Stimulated activated naive CD8-positive, alpha-beta T cell treated with anti-CD3 and anti-CD28 coated beads, Interleukin-15, amount 100 ng/mL, for 72 hours (primary cell): Measurements from ENCODE around the gene TCEANC2.
"Not testable (repeated sequence)": the region's sequence is repeated elsewhere in the genome, so short reads cannot be mapped to it uniquely, and the experiment has no call there.

Source experiments
- ATAC-seq: fragments of 150-1000 bp; cut with Tn5 transposase; 2 replicates; pipeline ENCODE4 v1.10.0; 2021; ENCODE audit warnings: mild to moderate bottlenecking, moderate library complexity
- DNase-seq, 2 donors: peaks; one replicate each; pipeline ENCODE4 v3.0.0; 2021 to 2022
- H3K27ac Mint-ChIP-seq, 2 donors: one replicate each; pipeline ENCODE4 v1.8.0; 2022; ENCODE audit warnings: mild to moderate bottlenecking in 2 of 2, mixed read lengths in 2 of 2, moderate library complexity in 2 of 2
- H3K27me3 Mint-ChIP-seq: one replicate; pipeline ENCODE4 v1.8.0; 2022; ENCODE audit warnings: mixed read lengths
- H3K4me1 Mint-ChIP-seq: one replicate; pipeline ENCODE4 v1.8.0; 2022; ENCODE audit warnings: mild to moderate bottlenecking, mixed read lengths
- H3K4me3 Mint-ChIP-seq, 2 donors: one replicate each; pipeline ENCODE4 v1.8.0; 2022; ENCODE audit warnings: mild to moderate bottlenecking in 2 of 2, mixed read lengths in 2 of 2, moderate library complexity in 1 of 2
- H3K9me3 Mint-ChIP-seq, 2 donors: one replicate each; pipeline ENCODE4 v1.8.0; 2022; ENCODE audit warnings: mixed read lengths in 2 of 2

The TCEANC2 gene

DNA sequence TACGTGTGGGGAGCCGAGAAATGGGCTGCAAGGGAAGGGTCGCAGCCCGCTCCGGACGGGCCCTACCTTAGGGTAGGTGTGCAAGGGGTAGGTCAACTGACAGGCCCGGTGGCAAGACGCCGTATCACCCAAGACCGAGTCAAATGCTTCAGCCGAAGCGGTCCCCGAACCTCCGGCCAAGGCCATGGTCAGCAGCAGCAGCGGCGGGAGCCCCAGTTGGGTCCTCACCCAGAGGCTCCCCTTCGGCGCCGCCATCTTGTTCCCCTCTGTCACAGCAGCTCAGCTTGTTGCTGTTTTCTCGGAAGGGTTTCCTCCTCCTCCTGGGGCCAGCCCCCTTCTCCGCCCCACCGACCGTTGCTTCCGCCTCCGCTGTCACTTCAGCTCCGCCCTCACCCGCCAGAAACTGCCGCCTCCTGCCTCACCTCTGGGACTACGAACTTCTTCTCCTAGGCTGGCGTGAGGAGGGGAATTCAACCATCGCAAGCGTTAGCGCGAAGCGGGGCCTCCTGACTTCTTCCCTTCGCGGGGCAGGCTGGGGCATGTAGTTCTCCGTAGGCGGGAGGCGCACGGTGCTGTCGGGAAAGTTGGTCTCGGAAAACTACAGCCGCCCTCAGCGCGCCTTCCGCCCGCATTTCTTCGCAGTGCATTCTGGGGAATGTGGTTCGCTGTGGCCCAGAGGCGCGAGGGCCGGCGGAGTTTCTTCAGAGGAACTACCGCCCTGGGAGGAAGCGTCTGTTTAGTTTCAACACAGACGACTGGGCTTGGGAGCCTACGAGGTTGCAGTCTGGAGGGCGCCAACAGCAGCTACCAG lies at the start of gene TCEANC2, which contains the start of gene TMEM59:
Gene TCEANC2, plus strand, starts transcription at position 675 of the 811 bp plus-strand sequence. CDS start 815 bp downstream, outside the sequence.
Gene TMEM59, minus strand, starts transcription at position 271 of the 811 bp plus-strand sequence. Its CDS starts 16 bp downstream, at position 255.
- ATAC-seq: peak; percentile 97
- no peak within 1 kb of the TSS for H3K4me3 Mint-ChIP-seq
- H3K9me3 Mint-ChIP-seq: no peaks in the 10 kb centered on the region
- peaks cover 35% of the 10 kb centered on the region for H3K4me1 Mint-ChIP-seq
- no peak within 1 kb of the TSS for H3K27ac Mint-ChIP-seq
- H3K27me3 Mint-ChIP-seq: no peaks in the 10 kb centered on the region
- DNase-seq: peak; percentile 98 to 99

DNA sequence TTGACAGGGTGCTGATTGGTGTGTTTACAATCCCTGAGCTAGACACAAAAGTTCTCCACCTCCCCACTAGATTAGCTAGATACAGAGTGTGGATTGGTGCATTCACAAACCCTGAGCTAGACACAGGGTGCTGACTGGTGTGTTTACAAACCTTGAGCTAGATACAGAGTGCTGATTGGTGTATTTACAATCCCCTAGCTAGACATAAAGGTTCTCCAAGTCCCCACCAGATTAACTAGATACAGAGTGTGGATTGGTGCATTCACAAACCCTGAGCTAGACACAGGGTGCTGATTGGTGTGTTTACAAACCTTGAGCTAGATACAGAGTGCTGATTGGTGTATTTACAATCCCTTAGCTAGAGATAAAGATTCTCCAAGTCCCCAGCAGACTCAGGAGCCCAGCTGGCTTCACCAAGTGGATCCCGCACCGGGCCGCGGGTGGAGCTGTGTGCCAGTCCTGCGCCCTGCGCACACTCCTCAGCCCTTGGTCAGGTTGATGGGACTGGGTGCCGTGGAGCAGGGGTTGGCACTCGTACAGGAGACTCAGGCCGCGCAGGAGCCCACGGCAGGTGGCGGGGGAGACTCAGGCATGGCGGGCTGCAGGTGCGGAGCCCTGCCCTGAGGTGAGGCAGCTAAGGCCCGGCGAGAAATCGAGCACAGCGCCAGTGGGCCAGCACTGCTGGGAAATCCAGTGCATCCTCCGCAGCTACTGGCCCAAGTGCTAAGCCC lies 49.5 kb upstream of the TCEANC2 start:
- not testable (repeated sequence) for H3K4me1 Mint-ChIP-seq, H3K4me3 Mint-ChIP-seq, H3K27ac Mint-ChIP-seq, DNase-seq, H3K9me3 Mint-ChIP-seq, ATAC-seq
- H3K27me3 Mint-ChIP-seq: peaks cover 18% of the 10 kb centered on the region

DNA sequence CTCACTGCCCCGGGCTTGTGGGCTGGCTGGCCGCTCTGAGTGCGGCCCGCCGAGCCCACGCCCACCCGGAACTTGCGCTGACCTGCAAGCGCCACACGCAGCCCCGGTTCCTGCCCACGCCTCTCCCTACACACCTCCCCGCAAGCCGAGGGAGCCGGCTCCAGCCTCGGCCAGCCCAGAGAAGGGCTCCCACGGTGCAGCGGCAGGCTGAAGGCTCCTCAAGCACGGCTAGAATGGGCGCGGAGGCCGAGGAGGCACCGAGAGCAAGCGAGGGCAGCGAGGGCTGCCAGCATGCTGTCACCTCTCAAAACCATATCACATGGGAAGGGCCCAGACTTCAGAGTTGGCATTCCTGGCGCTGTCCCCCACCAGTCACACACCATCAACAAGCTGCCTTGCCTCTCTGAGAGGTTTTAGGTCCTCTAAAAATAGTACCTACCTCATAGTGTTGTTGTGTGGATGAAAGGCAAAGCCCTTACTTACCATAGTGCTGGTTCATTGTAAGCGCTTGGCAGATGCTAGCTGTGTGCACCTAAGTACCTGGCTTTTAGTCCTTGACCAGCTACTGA lies 48.8 kb upstream of the TCEANC2 start:
- ATAC-seq: no peak
- H3K27ac Mint-ChIP-seq: no peak overlapping the region
- H3K4me3 Mint-ChIP-seq: no peak overlapping the region
- peaks cover 18% of the 10 kb centered on the region for H3K27me3 Mint-ChIP-seq
- no peaks in the 10 kb centered on the region for H3K9me3 Mint-ChIP-seq
- no peak for DNase-seq
- no peaks in the 10 kb centered on the region for H3K4me1 Mint-ChIP-seq

DNA sequence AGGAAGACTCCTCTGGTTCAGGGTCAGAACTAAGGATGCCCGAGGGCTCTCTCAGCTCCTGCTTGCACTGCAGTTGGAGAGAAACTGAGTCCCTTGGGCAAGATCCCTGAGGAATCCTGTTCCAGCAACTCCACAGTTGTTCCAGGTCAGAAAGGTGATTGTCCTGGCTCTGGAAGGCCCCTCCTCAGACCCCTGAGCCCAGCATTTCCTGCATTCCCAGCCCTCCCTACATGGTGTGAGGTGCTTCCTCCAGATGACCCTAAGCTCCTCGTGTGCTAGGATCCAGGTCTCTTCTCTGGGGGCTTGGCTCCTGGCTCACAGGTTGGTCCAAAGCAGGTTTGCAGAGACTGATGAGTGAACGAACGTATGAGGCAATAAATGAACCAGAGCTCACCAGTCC lies 46.9 kb upstream of the TCEANC2 start:
- DNase-seq: no peak
- ATAC-seq: no peak
- H3K4me1 Mint-ChIP-seq: no peaks in the 10 kb centered on the region
- H3K27ac Mint-ChIP-seq: no peak overlapping the region
- H3K4me3 Mint-ChIP-seq: no peak overlapping the region
- H3K27me3 Mint-ChIP-seq: peaks cover 28% of the 10 kb centered on the region
- no peaks in the 10 kb centered on the region for H3K9me3 Mint-ChIP-seq

DNA sequence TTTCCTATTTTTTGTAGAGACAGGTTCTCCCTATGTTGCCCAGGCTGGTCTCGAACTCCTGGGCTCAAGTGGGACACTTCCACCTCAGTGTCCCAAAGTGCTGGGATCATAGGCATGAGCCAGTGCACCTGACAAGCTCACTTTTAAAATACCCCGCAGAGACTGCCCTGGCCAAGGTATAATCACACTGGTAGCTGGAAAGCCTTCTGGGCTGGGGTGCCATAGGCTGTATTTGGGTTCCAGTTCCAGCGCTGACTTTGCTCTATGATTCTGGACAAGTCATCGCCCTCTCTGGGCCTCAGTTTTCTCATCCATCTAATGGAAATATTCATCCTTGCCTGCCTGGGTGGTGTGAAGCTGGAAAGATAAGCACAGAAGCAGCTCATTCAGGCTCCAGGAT lies 45.8 kb upstream of the TCEANC2 start:
- no peaks in the 10 kb centered on the region for H3K9me3 Mint-ChIP-seq
- no peak for ATAC-seq
- no peak for DNase-seq
- H3K4me3 Mint-ChIP-seq: no peak overlapping the region
- H3K4me1 Mint-ChIP-seq: no peaks in the 10 kb centered on the region
- peaks cover 29% of the 10 kb centered on the region for H3K27me3 Mint-ChIP-seq
- H3K27ac Mint-ChIP-seq: no peak overlapping the region

DNA sequence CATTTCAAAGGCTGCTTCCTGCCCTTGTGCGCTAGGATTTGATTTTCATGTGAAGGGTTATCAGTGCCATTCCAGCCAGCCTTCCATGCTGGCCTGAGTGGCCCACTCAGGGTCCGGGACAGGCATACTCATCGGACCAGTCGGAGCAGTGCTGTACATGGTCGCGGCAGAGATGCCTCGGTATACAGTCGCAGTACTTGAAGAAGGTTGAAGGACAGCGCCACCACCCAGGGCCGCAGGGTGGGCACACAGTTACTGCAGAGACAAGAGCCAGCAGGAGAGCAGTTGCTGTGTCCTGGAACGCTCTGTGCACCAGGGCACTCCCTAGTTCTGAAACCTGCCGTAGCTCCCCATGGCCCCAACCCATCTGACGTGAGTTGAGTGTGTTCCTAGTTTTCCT lies 44.5 kb upstream of the TCEANC2 start:
- no peaks in the 10 kb centered on the region for H3K9me3 Mint-ChIP-seq
- H3K27ac Mint-ChIP-seq: no peak overlapping the region
- no peak for ATAC-seq
- peaks cover 33% of the 10 kb centered on the region for H3K27me3 Mint-ChIP-seq
- H3K4me1 Mint-ChIP-seq: no peaks in the 10 kb centered on the region
- no peak overlapping the region for H3K4me3 Mint-ChIP-seq
- DNase-seq: no peak

DNA sequence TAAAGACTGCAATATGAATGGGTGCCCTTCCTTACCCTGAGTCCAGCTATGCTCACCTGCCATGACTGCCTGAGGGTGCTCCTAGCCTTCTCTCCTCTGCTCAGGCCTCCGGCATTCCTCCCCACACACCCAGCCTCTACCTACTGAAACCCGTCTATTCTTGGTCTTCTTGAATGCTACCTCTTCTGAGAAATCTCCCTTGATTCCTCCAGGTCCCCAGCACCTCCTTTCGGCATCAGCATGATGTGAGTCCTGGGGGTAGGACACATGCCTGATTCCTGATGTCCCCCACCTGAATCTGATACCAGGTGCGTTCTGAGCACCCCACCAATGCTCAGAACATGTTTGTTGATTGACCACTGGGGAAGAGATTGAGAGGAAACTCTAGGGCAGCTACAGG lies 44.0 kb upstream of the TCEANC2 start:
- Mint-ChIP-seq H3K4me1 (no peaks in the 10 kb centered on the region), H3K9me3 (no peaks in the 10 kb centered on the region)

DNA sequence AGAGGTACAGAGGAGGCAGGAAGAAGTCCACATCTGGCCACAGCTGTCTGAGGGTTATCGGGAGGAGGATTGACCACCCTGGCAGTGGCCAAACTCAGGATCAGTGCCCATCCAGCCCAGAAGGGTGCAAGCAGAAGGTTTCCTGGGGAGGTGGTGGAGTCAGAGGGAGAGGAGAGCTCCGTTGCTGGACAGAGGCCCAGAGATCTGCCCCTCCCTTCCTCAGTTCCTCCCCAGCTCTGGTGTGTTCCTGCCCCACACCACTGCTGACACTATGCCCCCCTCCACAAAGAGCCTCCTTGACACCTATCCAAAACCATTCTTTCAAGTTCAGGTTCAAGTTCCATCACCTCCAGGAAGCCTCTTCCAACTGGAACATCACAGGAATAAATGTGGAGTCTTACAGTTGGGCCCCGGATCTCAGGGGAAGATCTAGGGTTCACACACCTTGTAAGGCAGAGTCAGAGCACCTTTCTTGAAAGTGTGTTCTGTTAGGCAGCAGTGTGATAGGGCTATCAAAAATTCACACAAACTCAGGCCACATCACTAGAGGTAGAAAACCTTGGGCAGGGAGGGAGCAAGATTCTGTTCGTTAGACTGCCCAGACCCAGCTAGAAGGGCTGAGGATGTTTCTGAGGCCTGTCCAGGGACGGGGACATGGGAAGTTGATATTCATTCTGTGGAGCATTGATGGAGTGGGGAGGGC lies 42.8 kb upstream of the TCEANC2 start:
- no peak for DNase-seq
- Mint-ChIP-seq H3K9me3 (no peaks in the 10 kb centered on the region), H3K27ac (peak overlapping the region in 1 of 2 donors; percentile 12), H3K4me3 (no peak overlapping the region), H3K27me3 (peaks cover 35% of the 10 kb centered on the region), H3K4me1 (no peaks in the 10 kb centered on the region)
- no peak for ATAC-seq

More for the DNA sequence above, 44.0 kb upstream of the TCEANC2 start:
- H3K4me3 Mint-ChIP-seq: no peak overlapping the region
- no peak overlapping the region for H3K27ac Mint-ChIP-seq
- H3K27me3 Mint-ChIP-seq: peaks cover 35% of the 10 kb centered on the region
- DNase-seq (no peak), ATAC-seq (no peak)

DNA sequence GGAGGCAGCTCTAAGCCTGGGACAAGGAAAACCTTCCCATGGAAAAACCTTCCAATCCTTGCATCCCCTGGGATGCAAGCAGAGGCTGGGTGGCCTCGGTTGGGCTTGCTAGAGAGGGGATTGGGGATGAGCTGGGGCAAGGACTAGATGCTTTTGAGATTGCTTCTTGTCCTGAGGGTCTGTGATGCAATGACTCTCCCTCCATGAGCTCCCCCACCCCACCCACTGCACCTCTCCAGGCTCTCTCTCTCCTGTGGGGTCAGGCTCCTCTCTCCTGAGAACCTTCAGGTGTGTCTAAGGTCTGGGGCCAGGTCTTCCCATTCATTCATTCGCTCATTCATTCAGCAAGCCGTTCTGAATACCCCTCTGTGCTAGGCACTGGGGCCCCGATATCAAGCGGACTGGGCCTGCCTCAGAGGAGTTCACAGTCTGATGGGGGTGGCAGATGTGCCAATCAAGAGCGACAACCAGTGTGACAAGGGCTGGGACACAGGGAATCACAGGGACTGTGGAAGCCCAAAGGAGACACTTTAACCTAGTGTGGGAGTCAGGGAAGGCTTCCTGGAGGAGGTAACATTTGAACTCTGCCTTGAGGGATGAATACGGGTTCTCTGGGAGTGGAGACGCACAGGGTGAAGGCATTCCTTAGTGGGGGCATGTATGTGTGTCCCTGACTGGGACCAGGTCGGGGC lies 41.9 kb upstream of the TCEANC2 start:
- ATAC-seq (no peak), DNase-seq (no peak)
- Mint-ChIP-seq H3K9me3 (no peaks in the 10 kb centered on the region), H3K4me3 (no peak overlapping the region), H3K4me1 (no peaks in the 10 kb centered on the region), H3K27me3 (peaks cover 30% of the 10 kb centered on the region), H3K27ac (no peak overlapping the region)

DNA sequence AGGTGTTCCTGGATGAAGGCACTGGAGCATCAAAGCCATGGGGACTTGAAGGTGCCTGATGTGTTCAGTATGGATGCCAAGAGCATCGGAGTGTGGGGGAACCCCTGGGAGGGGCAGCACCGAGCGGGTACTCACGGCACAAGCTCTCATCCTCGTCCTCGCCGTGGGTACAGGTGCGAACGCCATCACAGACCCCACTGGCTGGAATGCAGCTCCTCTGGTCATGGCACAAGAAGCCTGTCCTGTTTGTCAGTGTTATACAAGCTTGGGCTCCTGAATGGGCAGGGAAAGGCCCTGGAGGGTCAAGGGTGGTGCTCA lies 41.4 kb upstream of the TCEANC2 start:
- ATAC-seq (no peak), DNase-seq (no peak)
- no peak overlapping the region for H3K27ac Mint-ChIP-seq
- no peaks in the 10 kb centered on the region for H3K4me1 Mint-ChIP-seq
- H3K27me3 Mint-ChIP-seq: peaks cover 25% of the 10 kb centered on the region
- H3K9me3 Mint-ChIP-seq: no peaks in the 10 kb centered on the region
- no peak overlapping the region for H3K4me3 Mint-ChIP-seq

DNA sequence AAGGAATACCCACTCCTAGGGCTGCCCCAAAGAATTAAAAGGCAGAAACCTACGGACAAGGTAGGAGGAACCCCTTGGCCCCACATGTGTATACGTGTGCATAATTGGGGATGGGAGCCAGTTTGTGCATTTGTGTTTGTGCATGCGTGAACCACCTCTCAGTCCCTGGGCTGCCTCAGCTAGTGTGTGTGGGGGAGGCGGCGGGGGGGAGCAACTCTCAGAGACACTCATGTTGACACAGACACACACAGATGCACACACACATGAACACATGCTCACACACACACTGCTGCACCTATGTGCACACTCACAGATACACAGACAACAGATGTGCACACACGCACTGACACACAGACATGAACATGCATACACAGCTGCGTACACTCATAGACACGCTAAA lies 40.5 kb upstream of the TCEANC2 start:
- DNase-seq: no peak
- Mint-ChIP-seq H3K4me3 (no peak overlapping the region), H3K27ac (no peak overlapping the region), H3K9me3 (no peaks in the 10 kb centered on the region), H3K27me3 (peaks cover 25% of the 10 kb centered on the region), H3K4me1 (no peaks in the 10 kb centered on the region)
- no peak for ATAC-seq

DNA sequence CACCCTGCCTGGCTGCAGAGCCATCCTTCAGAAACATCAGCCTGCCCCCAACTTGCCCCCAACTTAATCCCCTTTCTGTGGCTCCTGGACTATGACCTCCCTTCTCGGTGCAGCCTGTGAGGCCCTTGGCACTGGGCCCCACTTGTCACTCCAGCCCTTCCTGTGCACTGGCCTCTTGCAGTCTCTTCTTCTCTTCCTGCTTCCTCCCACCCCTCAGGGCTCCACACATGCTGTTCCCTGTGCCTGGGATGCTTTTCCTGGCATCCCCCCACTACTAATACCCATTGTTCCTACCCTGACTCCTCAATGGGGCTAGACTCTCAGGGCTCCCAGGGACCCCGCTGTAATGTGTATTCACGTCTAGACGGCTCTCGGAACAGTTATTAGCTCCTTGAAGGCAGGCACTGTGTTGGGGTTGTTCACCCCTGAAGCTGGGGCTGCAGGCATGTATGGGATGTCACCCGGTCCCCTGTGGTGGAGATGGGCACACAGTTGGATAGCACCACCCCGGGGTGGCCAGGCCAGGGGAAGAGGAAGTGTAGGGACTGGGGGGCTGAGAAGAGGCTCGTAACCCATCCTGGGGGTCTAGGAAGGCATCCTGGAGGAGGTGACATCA lies 39.9 kb upstream of the TCEANC2 start:
- Mint-ChIP-seq H3K27ac (peak overlapping the region in 1 of 2 donors; percentile 92), H3K27me3 (peaks cover 25% of the 10 kb centered on the region), H3K4me3 (no peak overlapping the region), H3K4me1 (no peaks in the 10 kb centered on the region), H3K9me3 (no peaks in the 10 kb centered on the region)
- ATAC-seq (no peak), DNase-seq (no peak)

DNA sequence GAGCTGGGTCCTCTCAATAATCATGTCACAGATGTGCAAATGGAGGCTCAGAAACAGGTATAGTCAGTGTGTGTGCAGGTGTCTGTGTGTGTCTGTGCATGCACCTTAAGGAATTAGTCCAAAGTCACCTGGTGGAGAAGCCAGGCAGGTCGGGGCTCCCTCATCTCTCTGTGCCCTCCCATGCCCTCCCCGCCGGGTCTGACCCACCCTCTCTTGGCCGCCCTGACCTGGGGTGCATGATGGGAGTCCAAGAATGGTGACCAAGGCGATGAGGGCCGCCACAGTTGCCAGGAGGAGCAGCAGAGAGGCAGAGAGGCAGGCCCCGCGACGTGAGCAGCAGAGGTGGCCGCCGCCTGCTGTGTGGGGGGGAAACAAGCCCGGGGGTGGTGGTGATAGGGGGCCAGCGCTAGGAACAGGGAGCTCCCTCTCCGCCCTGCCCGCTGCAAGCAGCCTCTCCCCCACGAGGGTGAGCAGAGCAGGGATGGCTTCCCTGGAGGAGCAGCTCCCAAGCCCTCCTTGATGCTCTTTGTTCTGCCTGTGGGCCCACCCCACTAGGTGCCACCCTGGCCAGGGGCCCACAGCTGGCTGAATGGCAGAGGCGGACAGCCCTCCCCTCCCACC lies 39.3 kb upstream of the TCEANC2 start:
- Mint-ChIP-seq H3K27me3 (peaks cover 25% of the 10 kb centered on the region), H3K27ac (no peak overlapping the region), H3K4me1 (no peaks in the 10 kb centered on the region), H3K9me3 (no peaks in the 10 kb centered on the region), H3K4me3 (no peak overlapping the region)
- no peak for ATAC-seq
- no peak for DNase-seq
